ENCODE results near the gene CSMD2. TPM values are rescaled to one million over a fixed set of nuclear protein-coding genes. Genes with fewer than 3 reads are reported as not detected.

CSMD2 gene
- polyA plus RNA-seq, 1 of the 3 experiments (the other 2 are of a cell fraction), result not detected

DNA sequence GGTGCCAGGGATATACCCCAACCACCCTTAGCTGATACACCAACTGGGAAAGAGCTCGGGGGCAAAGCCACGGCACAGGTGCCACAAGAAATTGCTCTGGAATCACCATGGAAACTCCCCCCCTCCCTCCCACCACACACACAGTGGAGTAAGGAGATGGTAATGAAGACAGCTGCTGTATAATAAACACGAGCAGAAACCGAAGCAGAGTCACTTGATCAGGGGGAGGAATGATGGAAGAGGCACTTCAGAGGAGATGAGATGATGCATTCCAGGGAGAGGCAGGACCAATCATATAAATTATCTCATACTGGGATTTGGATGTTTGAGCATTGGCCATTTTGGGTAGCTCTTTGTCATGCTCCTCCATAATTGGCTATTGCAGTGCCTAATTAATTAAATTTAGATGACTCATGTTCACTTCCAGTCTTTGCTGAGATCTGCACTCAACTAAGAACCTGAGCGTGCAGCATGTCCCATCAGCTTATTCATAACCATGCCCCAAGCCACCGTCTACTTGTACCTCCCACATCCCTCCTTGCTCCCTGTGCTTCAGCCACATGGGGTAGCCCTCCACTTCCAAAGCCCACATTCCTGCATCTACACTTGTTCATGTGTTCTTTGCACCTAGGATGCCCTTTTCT lies 503.1 kb downstream of the CSMD2 start (continued):
- TF ChIP-seq REST (IDR thresholded peaks at IDR 0.05; ENCODE audit: low read depth, low read length) (no peak), MXI1 (IDR thresholded peaks at IDR 0.05; ENCODE audit: low read depth, low read length) (no peak)

- no peak for DNase-seq
- Histone ChIP-seq H3K4me3 (ENCODE audit: low read depth in 2 of 2, low read length in 1 of 2) (no peak overlapping the region), H3F3A (replicated peaks; ENCODE audit: insufficient read depth) (no peaks in the 10 kb centered on the region), H3K4me2 (no peak overlapping the region), H3K27me3 (ENCODE audit: insufficient read depth) (no peaks in the 10 kb centered on the region), H3K36me3 (replicated peaks in 1 of 2; ENCODE audit: control insufficient read depth in 1 of 2, insufficient read depth in 2 of 2, low read length in 1 of 2) (no peaks in the 10 kb centered on the region), H2AFZ (ENCODE audit: low read depth) (no peak overlapping the region), H3K9me2 (no peaks in the 10 kb centered on the region), H4K20me1 (ENCODE audit: insufficient read depth) (no peaks in the 10 kb centered on the region), H3K4me1 (ENCODE audit: control insufficient read depth in 1 of 2, insufficient read depth in 2 of 2, low read depth in 1 of 2, low read length in 1 of 2) (no peaks in the 10 kb centered on the region), H3K27ac (ENCODE audit: low read depth in 2 of 2, low read length in 1 of 2) (no peak overlapping the region), H3K79me2 (ENCODE audit: insufficient read depth) (no peaks in the 10 kb centered on the region), H3K9ac (no peak overlapping the region), H3K9me3 (no peaks in the 10 kb centered on the region)
- CTCF ChIA-PET, result interaction anchor here (1.2 to 8.4 kb wide), 2 partner anchors 14 to 27 kb away, joined by 3 to 54 read pairs; no protein-coding TSS in a partner anchor
- WGBS (ENCODE audit: low lambda C conversion rate), result 39% methylated on average over 8 of the region's 8 CpGs
- POLR2A ChIA-PET, result no interaction called here
- no peak for TF ChIP-seq ELF1 (IDR thresholded peaks at IDR 0.05)
- TF ChIP-seq TAF1 (IDR thresholded peaks at IDR 0.05; ENCODE audit: borderline replicate concordance, low read depth, low read length), result no peak
- no peak for TF ChIP-seq MEF2A (IDR thresholded peaks at IDR 0.05; ENCODE audit: borderline replicate concordance, low read depth)
- TF ChIP-seq RFX5 (IDR thresholded peaks at IDR 0.05; ENCODE audit: low read length), result no peak
- TF ChIP-seq RXRA (IDR thresholded peaks at IDR 0.05; ENCODE audit: borderline replicate concordance, low read depth), result no peak
- TF ChIP-seq FOXM1 (IDR thresholded peaks at IDR 0.05; ENCODE audit: low read depth), result no peak
- TF ChIP-seq IRF3 (IDR thresholded peaks at IDR 0.05; ENCODE audit: low read depth, low read length), result no peak
- no peak for TF ChIP-seq FOSL2 (IDR thresholded peaks at IDR 0.05; ENCODE audit: borderline replicate concordance, low read depth)
- no peak for TF ChIP-seq SMC3 (IDR thresholded peaks at IDR 0.05; ENCODE audit: low read depth, low read length)
- no peak for TF ChIP-seq EZH2phosphoT487 (IDR thresholded peaks at IDR 0.05; ENCODE audit: borderline replicate concordance, low read depth)
- TF ChIP-seq, protein P1, sequence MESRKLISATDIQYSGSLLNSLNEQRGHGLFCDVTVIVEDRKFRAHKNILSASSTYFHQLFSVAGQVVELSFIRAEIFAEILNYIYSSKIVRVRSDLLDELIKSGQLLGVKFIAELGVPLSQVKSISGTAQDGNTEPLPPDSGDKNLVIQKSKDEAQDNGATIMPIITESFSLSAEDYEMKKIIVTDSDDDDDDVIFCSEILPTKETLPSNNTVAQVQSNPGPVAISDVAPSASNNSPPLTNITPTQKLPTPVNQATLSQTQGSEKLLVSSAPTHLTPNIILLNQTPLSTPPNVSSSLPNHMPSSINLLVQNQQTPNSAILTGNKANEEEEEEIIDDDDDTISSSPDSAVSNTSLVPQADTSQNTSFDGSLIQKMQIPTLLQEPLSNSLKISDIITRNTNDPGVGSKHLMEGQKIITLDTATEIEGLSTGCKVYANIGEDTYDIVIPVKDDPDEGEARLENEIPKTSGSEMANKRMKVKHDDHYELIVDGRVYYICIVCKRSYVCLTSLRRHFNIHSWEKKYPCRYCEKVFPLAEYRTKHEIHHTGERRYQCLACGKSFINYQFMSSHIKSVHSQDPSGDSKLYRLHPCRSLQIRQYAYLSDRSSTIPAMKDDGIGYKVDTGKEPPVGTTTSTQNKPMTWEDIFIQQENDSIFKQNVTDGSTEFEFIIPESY (IDR thresholded peaks at IDR 0.05; ENCODE audit: borderline replicate concordance, low read depth), result no peak
- TF ChIP-seq RCOR1 (IDR thresholded peaks at IDR 0.05; ENCODE audit: low read length), result no peak
- TF ChIP-seq POLR2AphosphoS5 (IDR thresholded peaks at IDR 0.05; ENCODE audit: low read depth, low read length), result no peak
- TF ChIP-seq USF2 (IDR thresholded peaks at IDR 0.05; ENCODE audit: borderline replicate concordance, low read depth, low read length), result no peak
- no peak for TF ChIP-seq CTCF (IDR thresholded peaks at IDR 0.05)
- TF ChIP-seq, protein P2, sequence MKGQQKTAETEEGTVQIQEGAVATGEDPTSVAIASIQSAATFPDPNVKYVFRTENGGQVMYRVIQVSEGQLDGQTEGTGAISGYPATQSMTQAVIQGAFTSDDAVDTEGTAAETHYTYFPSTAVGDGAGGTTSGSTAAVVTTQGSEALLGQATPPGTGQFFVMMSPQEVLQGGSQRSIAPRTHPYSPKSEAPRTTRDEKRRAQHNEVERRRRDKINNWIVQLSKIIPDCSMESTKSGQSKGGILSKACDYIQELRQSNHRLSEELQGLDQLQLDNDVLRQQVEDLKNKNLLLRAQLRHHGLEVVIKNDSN (IDR thresholded peaks at IDR 0.05; ENCODE audit: borderline replicate concordance, low read depth), result no peak
- TF ChIP-seq JUND (IDR thresholded peaks at IDR 0.05), result no peak
Measured at GRCh38 chr1:33660956-33661355, 504.1 kb downstream of the CSMD2 start.
